ENCODE measurements around the gene COG8.
"Not testable (repeated sequence)": the region's sequence is repeated elsewhere in the genome, so short reads cannot be mapped to it uniquely, and the experiment has no call there.

DNA sequence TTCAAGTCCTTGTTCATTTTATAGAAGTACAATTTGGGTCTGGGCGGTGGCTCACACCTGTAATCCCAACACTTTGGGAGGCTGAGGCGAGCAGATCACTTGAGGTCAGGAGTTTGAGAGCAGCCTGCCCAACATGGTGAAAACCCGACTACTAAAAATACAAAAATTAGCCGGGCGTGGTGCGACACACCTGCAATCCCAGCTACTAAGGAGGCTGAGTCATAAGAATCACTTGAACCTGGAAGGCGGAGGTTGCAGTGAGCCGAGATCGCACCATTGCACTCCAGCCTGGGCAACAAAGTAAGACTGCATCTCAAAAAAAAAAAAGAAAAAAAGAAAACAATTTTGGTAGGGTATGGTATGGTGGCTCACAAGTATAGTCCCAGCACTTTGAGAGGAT lies 20.7 kb upstream of the COG8 start:
- TF ChIP-seq, protein P1, sequence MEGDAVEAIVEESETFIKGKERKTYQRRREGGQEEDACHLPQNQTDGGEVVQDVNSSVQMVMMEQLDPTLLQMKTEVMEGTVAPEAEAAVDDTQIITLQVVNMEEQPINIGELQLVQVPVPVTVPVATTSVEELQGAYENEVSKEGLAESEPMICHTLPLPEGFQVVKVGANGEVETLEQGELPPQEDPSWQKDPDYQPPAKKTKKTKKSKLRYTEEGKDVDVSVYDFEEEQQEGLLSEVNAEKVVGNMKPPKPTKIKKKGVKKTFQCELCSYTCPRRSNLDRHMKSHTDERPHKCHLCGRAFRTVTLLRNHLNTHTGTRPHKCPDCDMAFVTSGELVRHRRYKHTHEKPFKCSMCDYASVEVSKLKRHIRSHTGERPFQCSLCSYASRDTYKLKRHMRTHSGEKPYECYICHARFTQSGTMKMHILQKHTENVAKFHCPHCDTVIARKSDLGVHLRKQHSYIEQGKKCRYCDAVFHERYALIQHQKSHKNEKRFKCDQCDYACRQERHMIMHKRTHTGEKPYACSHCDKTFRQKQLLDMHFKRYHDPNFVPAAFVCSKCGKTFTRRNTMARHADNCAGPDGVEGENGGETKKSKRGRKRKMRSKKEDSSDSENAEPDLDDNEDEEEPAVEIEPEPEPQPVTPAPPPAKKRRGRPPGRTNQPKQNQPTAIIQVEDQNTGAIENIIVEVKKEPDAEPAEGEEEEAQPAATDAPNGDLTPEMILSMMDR (IDR thresholded peaks at IDR 0.05) = not testable (repeated sequence)
- TF ChIP-seq ZFX (IDR thresholded peaks at IDR 0.05; ENCODE audit: borderline replicate concordance) = not testable (repeated sequence)
